BE2C (cell line): ENCODE data around the gene SPATS2.

Experiments
- DNase-seq: peaks from one replicate; pipeline ENCODE4 v3.0.0-alpha.2; 2020
- H3K27me3 ChIP-seq: fragments of 250-450 bp; sonication (Bioruptor Pico); 2 replicates; pipeline ENCODE4 v1.5.1; 2020; ENCODE audit warnings: mild to moderate bottlenecking
- H3K36me3 ChIP-seq: fragments of 250-450 bp; sonication (Bioruptor Pico); 2 replicates; pipeline ENCODE4 v1.5.1; 2020; ENCODE audit warnings: mild to moderate bottlenecking
- H3K4me1 ChIP-seq: fragments of 250-450 bp; sonication (Bioruptor Pico); 2 replicates; pipeline ENCODE4 v1.5.1; 2020
- H3K4me3 ChIP-seq: 2 replicates; pipeline ENCODE4 v1.5.1; 2011; ENCODE audit warnings: low read depth, low read length
- H3K9me3 ChIP-seq: fragments of 250-450 bp; sonication (Bioruptor Pico); 2 replicates; pipeline ENCODE4 v1.5.1; 2020
- TF ChIP-seq, protein P1 (sequence below): IDR thresholded peaks from 2 replicates; pipeline ENCODE4 v1.5.1; 2012; ENCODE audit warnings: mild to moderate bottlenecking, low read depth, low read length

SPATS2 gene

DNA sequence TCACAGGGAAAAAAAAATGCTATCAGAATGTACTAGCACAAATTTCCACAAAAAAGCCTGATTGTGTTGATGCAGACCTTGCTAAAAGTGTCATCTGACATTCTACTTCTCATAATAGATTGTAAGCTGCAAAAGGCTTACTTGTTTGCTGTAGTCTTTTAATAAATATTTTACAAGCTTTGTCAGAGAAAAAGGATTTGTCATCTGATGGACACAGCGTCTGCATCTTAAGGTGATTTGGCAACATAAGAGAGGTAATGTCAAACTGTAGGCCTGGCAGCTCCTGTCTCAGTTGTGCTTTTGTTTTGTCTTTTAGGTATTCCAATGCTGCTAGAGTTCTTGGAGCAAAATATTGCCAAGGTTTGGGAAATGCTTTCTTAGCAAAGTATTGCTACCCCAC, 145.3 kb downstream of the SPATS2 start:
- Histone ChIP-seq H3K27me3 (no peaks in the 10 kb centered on the region), H3K36me3 (no peaks in the 10 kb centered on the region), H3K4me3 (no peak overlapping the region), H3K9me3 (no peaks in the 10 kb centered on the region), H3K4me1 (no peaks in the 10 kb centered on the region; the same call in 1 of the 2 replicates)
- DNase-seq = no peak
- TF ChIP-seq, protein P1, sequence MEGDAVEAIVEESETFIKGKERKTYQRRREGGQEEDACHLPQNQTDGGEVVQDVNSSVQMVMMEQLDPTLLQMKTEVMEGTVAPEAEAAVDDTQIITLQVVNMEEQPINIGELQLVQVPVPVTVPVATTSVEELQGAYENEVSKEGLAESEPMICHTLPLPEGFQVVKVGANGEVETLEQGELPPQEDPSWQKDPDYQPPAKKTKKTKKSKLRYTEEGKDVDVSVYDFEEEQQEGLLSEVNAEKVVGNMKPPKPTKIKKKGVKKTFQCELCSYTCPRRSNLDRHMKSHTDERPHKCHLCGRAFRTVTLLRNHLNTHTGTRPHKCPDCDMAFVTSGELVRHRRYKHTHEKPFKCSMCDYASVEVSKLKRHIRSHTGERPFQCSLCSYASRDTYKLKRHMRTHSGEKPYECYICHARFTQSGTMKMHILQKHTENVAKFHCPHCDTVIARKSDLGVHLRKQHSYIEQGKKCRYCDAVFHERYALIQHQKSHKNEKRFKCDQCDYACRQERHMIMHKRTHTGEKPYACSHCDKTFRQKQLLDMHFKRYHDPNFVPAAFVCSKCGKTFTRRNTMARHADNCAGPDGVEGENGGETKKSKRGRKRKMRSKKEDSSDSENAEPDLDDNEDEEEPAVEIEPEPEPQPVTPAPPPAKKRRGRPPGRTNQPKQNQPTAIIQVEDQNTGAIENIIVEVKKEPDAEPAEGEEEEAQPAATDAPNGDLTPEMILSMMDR = no peak

DNA sequence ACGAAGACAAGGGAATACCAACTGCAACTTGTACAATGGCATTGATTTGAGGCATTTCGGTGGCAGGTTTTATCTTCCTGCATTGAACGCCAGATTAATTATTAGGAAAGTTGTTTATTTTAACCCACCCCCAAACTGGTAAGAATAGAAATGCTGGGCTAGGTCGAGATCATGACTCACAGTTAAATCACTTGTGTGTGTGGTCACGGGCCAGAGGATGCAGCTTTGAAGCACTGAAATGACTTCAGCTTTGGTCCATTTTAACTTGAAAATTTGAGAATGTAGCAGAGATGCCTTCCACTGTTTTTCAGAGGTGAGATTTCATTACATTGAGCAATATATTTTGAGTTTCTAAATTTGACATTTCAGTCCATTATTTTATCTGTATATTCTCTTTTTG, 148.0 kb downstream of the SPATS2 start:
- no peaks in the 10 kb centered on the region; the same call in 1 of the 2 replicates for H3K4me1 ChIP-seq
- H3K36me3 ChIP-seq = no peaks in the 10 kb centered on the region
- TF ChIP-seq, protein P1 = no peak
- H3K4me3 ChIP-seq = no peak overlapping the region
- no peak for DNase-seq
- H3K9me3 ChIP-seq = no peaks in the 10 kb centered on the region
- H3K27me3 ChIP-seq = no peaks in the 10 kb centered on the region

DNA sequence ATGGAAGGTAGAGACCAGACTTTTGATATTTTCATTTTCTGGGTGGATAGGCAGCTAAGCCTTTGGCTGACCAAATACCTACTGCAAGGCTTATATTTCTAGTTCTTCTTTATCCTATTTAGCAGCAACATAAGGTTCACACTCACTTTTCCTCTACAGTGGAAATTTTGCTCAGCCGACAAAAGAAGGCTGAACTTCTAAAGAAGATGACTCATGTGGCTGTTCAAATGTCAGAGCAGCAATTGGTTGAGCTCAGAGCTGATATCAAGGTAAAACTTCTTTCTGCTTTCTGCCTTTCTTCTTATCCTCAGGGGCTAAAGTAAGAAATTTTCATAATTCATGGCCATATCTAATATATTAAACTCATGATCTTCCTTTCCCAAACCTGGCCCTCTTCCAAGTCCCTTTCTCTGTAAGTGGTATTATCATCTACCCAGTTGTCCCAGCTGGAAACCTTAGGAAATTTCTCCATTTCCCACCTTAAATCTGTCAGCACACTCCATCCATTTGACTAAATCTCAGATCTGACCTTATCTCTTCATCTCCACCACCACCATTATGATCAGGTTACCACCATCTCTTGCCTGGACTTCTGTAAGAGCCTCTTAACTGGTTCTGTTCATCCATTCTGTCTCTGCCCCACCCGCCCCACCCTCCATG, 151.8 kb downstream of the SPATS2 start:
- no peaks in the 10 kb centered on the region for H3K27me3 ChIP-seq
- DNase-seq = no peak
- H3K4me1 ChIP-seq = no peaks in the 10 kb centered on the region
- H3K9me3 ChIP-seq = no peaks in the 10 kb centered on the region
- TF ChIP-seq, protein P1 = no peak
- H3K4me3 ChIP-seq = no peak overlapping the region
- H3K36me3 ChIP-seq = peaks cover 6% of the 10 kb centered on the region; the same call in 1 of the 2 replicates

DNA sequence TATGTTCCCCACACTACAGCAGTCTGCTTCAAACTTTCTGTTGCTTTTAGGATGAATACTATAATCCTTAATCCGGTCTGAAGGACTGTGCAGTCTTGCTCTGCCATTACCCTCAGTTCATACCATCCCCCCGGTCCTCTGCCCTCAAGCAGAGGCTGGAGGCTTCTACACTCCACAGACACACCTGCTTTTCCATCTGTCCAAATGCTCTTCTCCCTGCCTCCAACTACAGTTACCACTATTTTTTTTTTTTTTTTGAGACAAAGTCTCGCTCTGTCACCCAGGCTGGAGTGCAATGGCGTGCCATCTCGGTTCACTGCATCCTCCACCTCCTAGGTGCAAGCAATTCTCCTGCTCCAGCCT, 152.3 kb downstream of the SPATS2 start:
- Histone ChIP-seq H3K9me3 (no peaks in the 10 kb centered on the region), H3K4me1 (no peaks in the 10 kb centered on the region), H3K27me3 (no peaks in the 10 kb centered on the region), H3K4me3 (no peak overlapping the region), H3K36me3 (peaks cover 6% of the 10 kb centered on the region; the same call in 1 of the 2 replicates)
- DNase-seq = no peak
- TF ChIP-seq, protein P1 = no peak

DNA sequence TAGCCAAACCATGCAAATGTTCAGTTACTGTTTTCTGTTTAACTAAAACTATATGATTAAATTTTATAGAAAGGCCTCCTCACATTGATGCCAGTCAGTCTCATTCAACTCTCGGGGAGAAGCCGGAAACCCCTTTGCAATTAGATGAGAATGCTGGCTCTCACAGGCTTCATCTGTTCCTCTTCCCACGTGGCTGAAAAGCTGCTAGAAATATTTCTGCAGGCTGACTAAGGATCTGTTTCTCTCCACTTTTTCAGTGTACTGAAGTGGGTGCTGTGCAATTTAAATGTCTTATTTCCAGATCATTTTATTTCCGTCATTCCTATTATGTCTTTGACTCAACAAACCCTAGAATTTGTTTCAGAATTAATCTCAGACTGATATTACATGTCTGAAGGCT, 154.1 kb downstream of the SPATS2 start:
- Histone ChIP-seq H3K9me3 (no peaks in the 10 kb centered on the region), H3K36me3 (peaks cover 15% of the 10 kb centered on the region), H3K4me1 (no peaks in the 10 kb centered on the region), H3K4me3 (no peak overlapping the region), H3K27me3 (no peaks in the 10 kb centered on the region)
- DNase-seq = no peak
- TF ChIP-seq, protein P1 = no peak

DNA sequence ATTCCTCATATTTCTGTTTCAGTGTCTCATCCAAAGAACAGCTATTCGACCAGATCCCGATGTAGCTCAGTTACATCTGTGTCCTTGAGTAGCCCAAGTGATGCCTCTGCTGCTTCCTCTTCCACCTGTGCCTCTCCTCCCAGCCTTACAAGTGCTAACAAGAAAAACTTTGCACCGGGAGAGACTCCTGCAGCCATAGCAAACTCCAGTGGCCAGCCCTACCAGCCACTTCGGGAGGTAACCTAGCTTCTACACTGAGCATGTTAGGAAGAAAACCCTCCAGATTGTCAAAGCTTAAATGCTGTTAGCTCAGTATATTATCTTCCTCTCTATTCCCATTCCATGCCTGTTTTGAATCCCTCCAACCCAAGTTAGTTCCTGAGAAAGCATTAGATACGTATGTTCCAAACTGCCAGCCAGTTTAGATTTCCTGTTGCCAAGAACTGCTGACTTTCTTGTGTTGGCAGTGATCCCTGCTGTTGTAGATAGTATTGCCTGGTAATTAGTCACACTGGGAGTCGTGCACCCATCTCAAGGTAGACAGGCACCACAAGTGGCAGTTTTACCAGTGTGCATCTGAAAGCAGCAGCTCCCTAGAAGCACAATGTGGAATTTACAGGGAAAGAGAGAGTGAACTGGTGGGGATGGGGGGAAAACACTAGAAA, 157.5 kb downstream of the SPATS2 start:
- Histone ChIP-seq H3K4me3 (no peak overlapping the region), H3K27me3 (no peaks in the 10 kb centered on the region), H3K36me3 (peaks cover 16% of the 10 kb centered on the region), H3K9me3 (no peaks in the 10 kb centered on the region), H3K4me1 (no peaks in the 10 kb centered on the region)
- TF ChIP-seq, protein P1 = no peak
- no peak for DNase-seq
